HCT116 (cell line): ENCODE data around the gene FOXP1. TPM values are rescaled to one million over a fixed set of nuclear protein-coding genes. Genes with fewer than 3 reads are reported as not detected.

Experiments used
- ATAC-seq: fragments of 200-7000 bp; cut with Tn5 transposase; 2 replicates; pipeline ENCODE4 v1.9.1; 2020; ENCODE audit warnings: mild to moderate bottlenecking, moderate library complexity
- BruUV-seq: library from RNA; stranded (reverse); fragments of 400-500 nt; replicated peaks from 2 replicates; lab custom pipeline; 2021; lab: Mats Ljungman, UMichigan
- CTCF ChIA-PET: fragments of 300-600 bp; sonication (Branson Sonifier 250); formaldehyde crosslinking; loops from one replicate; lab custom pipeline; 2021; ENCODE audit warnings: antibody characterized with exemption; lab: Charles Lee
- POLR2A ChIA-PET: fragments of 300-600, 350-600 bp; sonication (Branson Sonifier 250); formaldehyde crosslinking; loops from one replicate; lab custom pipeline; 2021; ENCODE audit warnings: antibody characterized with exemption; lab: Charles Lee
- RAD21 ChIA-PET, 2 experiments: fragments of 300-600 bp; sonication (Branson Sonifier 250); formaldehyde crosslinking; loops; one replicate each; lab custom pipeline; 2023; ENCODE audit warnings: low total read pairs in 2 of 2; ENCODE audit not compliant: uncharacterized antibody in 2 of 2, unreplicated experiment in 2 of 2, low non-redundant PET in 1 of 2; lab: Charles Lee
- DNase-seq: peaks from one replicate; pipeline ENCODE4 v3.0.0-alpha.2; 2010; ENCODE audit warnings: low read depth, low spot score
- H2AFZ ChIP-seq: fragments of 200-600 bp; shearing (Covaris generic), sonication (generic); 2 replicates; pipeline ENCODE4 v1.6.1; 2017; ENCODE audit warnings: low read depth, mixed run types, mixed read lengths, antibody characterized with exemption, low read length; ENCODE audit not compliant: poor library complexity, severe bottlenecking
- H3K27ac ChIP-seq: 2 replicates; pipeline ENCODE4 v1.5.1; 2012; ENCODE audit warnings: low read depth, low read length
- H3K27me3 ChIP-seq: fragments of 200-600 bp; sonication (generic); 2 replicates; pipeline ENCODE4 v1.6.1; 2016; ENCODE audit warnings: mixed run types, low read length, mixed read lengths; ENCODE audit not compliant: insufficient read depth
- H3K36me3 ChIP-seq, 2 experiments: fragments of 200-500 bp in 1 of 2; fragments of 200-600 bp in 1 of 2; sonication (Bioruptor generic) in 1 of 2; sonication (generic) in 1 of 2; 2 replicates each; pipeline versions ENCODE4 v1.5.1 to v1.6.1; 2014 to 2016; ENCODE audit warnings: low read length in 2 of 2, inconsistent platforms in 1 of 2, mixed read lengths in 1 of 2, mixed run types in 1 of 2; ENCODE audit not compliant: insufficient read depth in 2 of 2, control insufficient read depth in 1 of 2
- H3K4me1 ChIP-seq, 2 experiments: fragments of 200-600 bp in 1 of 2; sonication (generic) in 1 of 2; 2 replicates each; pipeline versions ENCODE4 v1.5.1 to v1.6.1; 2012 to 2017; ENCODE audit warnings: low read length in 2 of 2, inconsistent platforms in 1 of 2, mild to moderate bottlenecking in 1 of 2, mixed read lengths in 1 of 2, mixed run types in 1 of 2, moderate library complexity in 1 of 2; ENCODE audit not compliant: insufficient read depth in 2 of 2, control insufficient read depth in 1 of 2
- H3K4me2 ChIP-seq: fragments of 200-600 bp; sonication (generic); 2 replicates; pipeline ENCODE4 v1.6.1; 2017; ENCODE audit warnings: mixed run types, low read length, mixed read lengths
- H3K4me3 ChIP-seq, 2 experiments: fragments of 200-600 bp in 1 of 2; sonication (generic) in 1 of 2; replicated peaks in 1 of 2; 2 replicates each; pipeline ENCODE4 v1.5.1; 2011 to 2016; ENCODE audit warnings: low read length in 2 of 2, control low read depth in 1 of 2, low read depth in 1 of 2, mild to moderate bottlenecking in 1 of 2, mixed read lengths in 1 of 2, mixed run types in 1 of 2
- H3K79me2 ChIP-seq: fragments of 200-600 bp; sonication (generic); 2 replicates; pipeline ENCODE4 v1.6.1; 2017; ENCODE audit warnings: mild to moderate bottlenecking, mixed run types, low read length, moderate library complexity, mixed read lengths; ENCODE audit not compliant: insufficient read depth
- H3K9ac ChIP-seq: fragments of 200-600 bp; sonication (generic); 2 replicates; pipeline ENCODE4 v1.6.1; 2016; ENCODE audit warnings: low read length, mixed read lengths
- H3K9me2 ChIP-seq: fragments of 200-600 bp; sonication (generic), shearing (Covaris generic); 2 replicates; pipeline ENCODE4 v1.6.1; 2017; ENCODE audit warnings: mixed run types, mild to moderate bottlenecking, moderate library complexity; ENCODE audit not compliant: insufficient read depth
- H3K9me3 ChIP-seq, 2 experiments: fragments of 200-500 bp in 1 of 2; fragments of 200-600 bp in 1 of 2; sonication (Bioruptor generic) in 1 of 2; sonication (generic) in 1 of 2; 2 replicates each; pipeline ENCODE4 v1.6.1; 2014 to 2017; ENCODE audit warnings: low read length in 2 of 2, mixed read lengths in 2 of 2, inconsistent platforms in 1 of 2, low read depth in 1 of 2, mild to moderate bottlenecking in 1 of 2, mixed run types in 1 of 2, moderate library complexity in 1 of 2; ENCODE audit not compliant: control insufficient read depth in 1 of 2, insufficient read depth in 1 of 2
- H4K20me1 ChIP-seq: fragments of 200-600 bp; sonication (generic), shearing (Covaris generic); 2 replicates; pipeline ENCODE4 v1.6.1; 2017; ENCODE audit warnings: mixed run types, mild to moderate bottlenecking, moderate library complexity; ENCODE audit not compliant: insufficient read depth
- CBX3 ChIP-seq: IDR thresholded peaks from 2 replicates; pipeline ENCODE4 v1.6.1; 2012; ENCODE audit warnings: low read depth
- CEBPB ChIP-seq: IDR thresholded peaks from 2 replicates; pipeline ENCODE4 v1.6.1; 2012; ENCODE audit warnings: low read depth
- EGR1 ChIP-seq: IDR thresholded peaks from 2 replicates; pipeline ENCODE4 v1.6.1; 2012; ENCODE audit warnings: low read depth
- ELF1 ChIP-seq: IDR thresholded peaks from 2 replicates; pipeline ENCODE4 v1.6.1; 2012; ENCODE audit warnings: low read depth, borderline replicate concordance
- FOSL1 ChIP-seq: IDR thresholded peaks from 2 replicates; pipeline ENCODE4 v1.6.1; 2012; ENCODE audit warnings: low read depth
- MAX ChIP-seq: IDR thresholded peaks from 2 replicates; pipeline ENCODE4 v1.6.1; 2012
- POLR2AphosphoS5 ChIP-seq: IDR thresholded peaks from 2 replicates; pipeline ENCODE4 v1.6.1; 2011; ENCODE audit warnings: mild to moderate bottlenecking, low read depth, low read length, moderate library complexity
- RAD21 ChIP-seq: IDR thresholded peaks from 2 replicates; pipeline ENCODE4 v1.6.1; 2012; ENCODE audit warnings: low read depth, mild to moderate bottlenecking
- SIN3A ChIP-seq: IDR thresholded peaks from 2 replicates; pipeline ENCODE4 v1.6.1; 2012; ENCODE audit warnings: low read depth
- SP1 ChIP-seq: IDR thresholded peaks from 2 replicates; pipeline ENCODE4 v1.6.1; 2012; ENCODE audit warnings: low read depth
- SRF ChIP-seq: IDR thresholded peaks from 2 replicates; pipeline ENCODE4 v1.6.1; 2012; ENCODE audit warnings: low read depth
- TCF7L2 ChIP-seq: IDR thresholded peaks from 2 replicates; pipeline ENCODE4 v1.7.0; 2011; ENCODE audit warnings: borderline replicate concordance, inconsistent platforms; ENCODE audit not compliant: insufficient read depth, insufficient read length; ENCODE audit errors: extremely low read depth
- YY1 ChIP-seq: IDR thresholded peaks from 2 replicates; pipeline ENCODE4 v1.6.1; 2011; ENCODE audit warnings: low read length, low read depth, moderate library complexity, mild to moderate bottlenecking; ENCODE audit not compliant: insufficient replicate concordance; ENCODE audit errors: extremely low read depth
- ZNF274 ChIP-seq: fragments of 200-500 bp; sonication (Bioruptor generic); IDR thresholded peaks from 2 replicates; pipeline ENCODE4 v1.6.1; 2014; ENCODE audit warnings: mild to moderate bottlenecking, low read depth, low read length, inconsistent platforms
- intact Hi-C: fragments of 100-400 bp; cut with micrococcal nuclease; formaldehyde crosslinking; loops from 2 replicates; pipeline ENCODE4 v1.10.0; 2022
- total RNA-seq: library from RNA; stranded (reverse); gene quantifications from one replicate; pipeline ENCODE4 v1.2.1, GENCODE V29; 2021; ENCODE audit not compliant: unreplicated experiment
- TF ChIP-seq, protein P1 (sequence below): IDR thresholded peaks from 2 replicates; pipeline ENCODE4 v1.6.1; 2012; ENCODE audit warnings: low read depth
- TF ChIP-seq, protein P2 (sequence below): IDR thresholded peaks from 2 replicates; pipeline ENCODE4 v1.6.1; 2012
- TF ChIP-seq, protein P3 (sequence below), 3 experiments: fragments of 200-600 bp in 1 of 3; sonication (generic) in 1 of 3; IDR thresholded peaks in 2 of 3; conservative IDR thresholded peaks in 1 of 3; 2 replicates each; pipeline ENCODE4 v1.5.1; 2012 to 2017; ENCODE audit warnings: low read depth in 2 of 3, low read length in 2 of 3, antibody characterized with exemption in 1 of 3, borderline replicate concordance in 1 of 3, control low read depth in 1 of 3, mild to moderate bottlenecking in 1 of 3, mixed read lengths in 1 of 3, mixed run types in 1 of 3, moderate library complexity in 1 of 3; ENCODE audit not compliant: insufficient read depth in 1 of 3

The FOXP1 gene
- total RNA-seq, 1 experiment from 2014 or later: 11.4 TPM

DNA sequence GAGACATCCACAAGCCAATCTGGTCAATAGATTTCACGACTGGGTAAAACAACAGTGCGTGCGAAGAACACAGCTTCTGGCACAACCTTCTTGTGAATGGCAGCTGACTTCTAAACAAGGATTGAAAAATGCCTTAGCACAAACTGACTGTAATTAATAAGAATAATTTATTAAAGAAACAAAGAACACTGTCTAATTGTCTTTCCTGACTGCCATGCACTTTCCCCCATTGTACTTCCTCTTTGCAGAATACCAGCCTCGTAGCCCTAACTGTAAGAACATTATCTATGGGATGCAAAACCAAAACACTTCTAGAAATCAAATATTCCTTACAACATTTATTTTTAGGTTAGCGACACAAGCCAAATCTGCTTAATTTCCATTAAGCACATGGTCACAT is 6.5 kb downstream of the FOXP1 start:
- no peak overlapping the region for H3K9ac ChIP-seq
- intact Hi-C loops: no loop called here
- ChIA-PET RAD21 (no interaction called here), POLR2A (no interaction called here), CTCF (interaction anchor here (1.4 kb wide), 1 partner anchor 10 kb away, joined by 3 read pairs; no protein-coding TSS in a partner anchor)
- no peak overlapping the region for H3K27ac ChIP-seq
- no peaks in the 10 kb centered on the region for H3K4me1 ChIP-seq
- no peaks in the 10 kb centered on the region for H3K9me2 ChIP-seq
- no peak for ATAC-seq
- no peak for TF ChIP-seq CEBPB
- no peak for TF ChIP-seq SIN3A
- TF ChIP-seq YY1: no peak
- TF ChIP-seq EGR1: no peak
- TF ChIP-seq, protein P1, sequence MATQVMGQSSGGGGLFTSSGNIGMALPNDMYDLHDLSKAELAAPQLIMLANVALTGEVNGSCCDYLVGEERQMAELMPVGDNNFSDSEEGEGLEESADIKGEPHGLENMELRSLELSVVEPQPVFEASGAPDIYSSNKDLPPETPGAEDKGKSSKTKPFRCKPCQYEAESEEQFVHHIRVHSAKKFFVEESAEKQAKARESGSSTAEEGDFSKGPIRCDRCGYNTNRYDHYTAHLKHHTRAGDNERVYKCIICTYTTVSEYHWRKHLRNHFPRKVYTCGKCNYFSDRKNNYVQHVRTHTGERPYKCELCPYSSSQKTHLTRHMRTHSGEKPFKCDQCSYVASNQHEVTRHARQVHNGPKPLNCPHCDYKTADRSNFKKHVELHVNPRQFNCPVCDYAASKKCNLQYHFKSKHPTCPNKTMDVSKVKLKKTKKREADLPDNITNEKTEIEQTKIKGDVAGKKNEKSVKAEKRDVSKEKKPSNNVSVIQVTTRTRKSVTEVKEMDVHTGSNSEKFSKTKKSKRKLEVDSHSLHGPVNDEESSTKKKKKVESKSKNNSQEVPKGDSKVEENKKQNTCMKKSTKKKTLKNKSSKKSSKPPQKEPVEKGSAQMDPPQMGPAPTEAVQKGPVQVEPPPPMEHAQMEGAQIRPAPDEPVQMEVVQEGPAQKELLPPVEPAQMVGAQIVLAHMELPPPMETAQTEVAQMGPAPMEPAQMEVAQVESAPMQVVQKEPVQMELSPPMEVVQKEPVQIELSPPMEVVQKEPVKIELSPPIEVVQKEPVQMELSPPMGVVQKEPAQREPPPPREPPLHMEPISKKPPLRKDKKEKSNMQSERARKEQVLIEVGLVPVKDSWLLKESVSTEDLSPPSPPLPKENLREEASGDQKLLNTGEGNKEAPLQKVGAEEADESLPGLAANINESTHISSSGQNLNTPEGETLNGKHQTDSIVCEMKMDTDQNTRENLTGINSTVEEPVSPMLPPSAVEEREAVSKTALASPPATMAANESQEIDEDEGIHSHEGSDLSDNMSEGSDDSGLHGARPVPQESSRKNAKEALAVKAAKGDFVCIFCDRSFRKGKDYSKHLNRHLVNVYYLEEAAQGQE: no peak
- no peak for TF ChIP-seq TCF7L2
- TF ChIP-seq, protein P2, sequence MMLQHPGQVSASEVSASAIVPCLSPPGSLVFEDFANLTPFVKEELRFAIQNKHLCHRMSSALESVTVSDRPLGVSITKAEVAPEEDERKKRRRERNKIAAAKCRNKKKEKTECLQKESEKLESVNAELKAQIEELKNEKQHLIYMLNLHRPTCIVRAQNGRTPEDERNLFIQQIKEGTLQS: no peak
- no peak for TF ChIP-seq SP1
- TF ChIP-seq CBX3: no peak
- no peak for TF ChIP-seq RAD21
- no peak for TF ChIP-seq ELF1
- TF ChIP-seq ZNF274: no peak
- TF ChIP-seq FOSL1: no peak
- TF ChIP-seq, protein P3, sequence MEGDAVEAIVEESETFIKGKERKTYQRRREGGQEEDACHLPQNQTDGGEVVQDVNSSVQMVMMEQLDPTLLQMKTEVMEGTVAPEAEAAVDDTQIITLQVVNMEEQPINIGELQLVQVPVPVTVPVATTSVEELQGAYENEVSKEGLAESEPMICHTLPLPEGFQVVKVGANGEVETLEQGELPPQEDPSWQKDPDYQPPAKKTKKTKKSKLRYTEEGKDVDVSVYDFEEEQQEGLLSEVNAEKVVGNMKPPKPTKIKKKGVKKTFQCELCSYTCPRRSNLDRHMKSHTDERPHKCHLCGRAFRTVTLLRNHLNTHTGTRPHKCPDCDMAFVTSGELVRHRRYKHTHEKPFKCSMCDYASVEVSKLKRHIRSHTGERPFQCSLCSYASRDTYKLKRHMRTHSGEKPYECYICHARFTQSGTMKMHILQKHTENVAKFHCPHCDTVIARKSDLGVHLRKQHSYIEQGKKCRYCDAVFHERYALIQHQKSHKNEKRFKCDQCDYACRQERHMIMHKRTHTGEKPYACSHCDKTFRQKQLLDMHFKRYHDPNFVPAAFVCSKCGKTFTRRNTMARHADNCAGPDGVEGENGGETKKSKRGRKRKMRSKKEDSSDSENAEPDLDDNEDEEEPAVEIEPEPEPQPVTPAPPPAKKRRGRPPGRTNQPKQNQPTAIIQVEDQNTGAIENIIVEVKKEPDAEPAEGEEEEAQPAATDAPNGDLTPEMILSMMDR (IDR thresholded peaks at IDR 0.05 in 2 of 3, conservative IDR thresholded peaks at IDR 0.05 in 1 of 3; ENCODE audit: borderline replicate concordance in 1 of 3, insufficient read depth in 1 of 3, low read depth in 2 of 3, low read length in 2 of 3): no peak
- no peak for TF ChIP-seq SRF
- no peak for TF ChIP-seq POLR2AphosphoS5
- no peak for TF ChIP-seq MAX
- H4K20me1 ChIP-seq: no peaks in the 10 kb centered on the region
- no peaks in the 10 kb centered on the region for H3K9me3 ChIP-seq
- no peak for DNase-seq
- no TSS peak for BruUV-seq
- H3K27me3 ChIP-seq: no peaks in the 10 kb centered on the region
- no peak overlapping the region for H3K4me3 ChIP-seq
- no peak overlapping the region for H3K4me2 ChIP-seq
- H3K36me3 ChIP-seq: no peaks in the 10 kb centered on the region; a peak in 1 of 4 replicates
- H2AFZ ChIP-seq: no peak overlapping the region
- no peaks in the 10 kb centered on the region for H3K79me2 ChIP-seq
